WTC11 (cell line): ENCODE data around the gene CRYBA4.
"Not testable (repeated sequence)": the region's sequence is repeated elsewhere in the genome, so short reads cannot be mapped to it uniquely, and the experiment has no call there.

Experiments
- AFF4 ChIP-seq: sonication (generic); formaldehyde crosslinking; IDR thresholded peaks from 2 replicates; pipeline ENCODE4 v1.8.1; 2023; ENCODE audit warnings: mild to moderate bottlenecking, missing genetic modification reagents, borderline replicate concordance
- ATF2 ChIP-seq: sonication (generic); formaldehyde crosslinking; IDR thresholded peaks from 2 replicates; pipeline ENCODE4 v1.8.1; 2022; ENCODE audit warnings: low read depth, missing genetic modification reagents, borderline replicate concordance
- CTCF ChIP-seq: fragments of 200-600 bp; IDR thresholded peaks from 2 replicates; pipeline ENCODE4 v1.8.0; 2022; ENCODE audit warnings: antibody characterized with exemption
- MAX ChIP-seq: sonication (generic); formaldehyde crosslinking; IDR thresholded peaks from 2 replicates; pipeline ENCODE4 v1.8.0; 2022; ENCODE audit warnings: mild to moderate bottlenecking, missing genetic modification reagents
- MLX ChIP-seq: sonication (generic); formaldehyde crosslinking; IDR thresholded peaks from 2 replicates; pipeline ENCODE4 v1.8.1; 2023; ENCODE audit warnings: mild to moderate bottlenecking, missing genetic modification reagents, moderate library complexity

GRCh38 chr22:26613753-26614152 lies 8.0 kb upstream of the CRYBA4 start:
- not testable (repeated sequence) for TF ChIP-seq CTCF; AFF4 (CRISPR knock-in tag); ATF2 (CRISPR knock-in tag); MLX; MAX (CRISPR knock-in tag)
